ENCODE data around the gene CACNA1G. TPM values are rescaled to one million over a fixed set of nuclear protein-coding genes. Genes with fewer than 3 reads are reported as not detected.

CACNA1G gene
- total and polyA plus RNA-seq, 2 experiments from 2014 or later, result 0.06 to 0.97 TPM

- Histone ChIP-seq H3K9me3 (ENCODE audit: low read depth) (no peaks in the 10 kb centered on the region), H2AFZ (no peak overlapping the region), H4K20me1 (ENCODE audit: insufficient read depth) (no peaks in the 10 kb centered on the region), H3K4me1 (ENCODE audit: insufficient read depth) (peaks cover 32% of the 10 kb centered on the region), H3K36me3 (ENCODE audit: low read depth) (no peaks in the 10 kb centered on the region), H3F3A (ENCODE audit: insufficient read depth) (peaks cover 21% of the 10 kb centered on the region), H3K27me3 (replicated peaks; ENCODE audit: insufficient read depth) (no peaks in the 10 kb centered on the region), H3K4me2 (ENCODE audit: unreplicated experiment) (peak overlapping the region; percentile 49), H3K27ac (peak overlapping the region; percentile 80), H3K79me2 (ENCODE audit: insufficient read depth) (no peaks in the 10 kb centered on the region), H3K9ac (peak overlapping the region; percentile 55), H3K4me3 (0 out of 2 replicates have a peak overlapping the region, but pooled peaks have one; percentile 25), H3K9me2 (ENCODE audit: insufficient read depth) (no peaks in the 10 kb centered on the region)
- in situ Hi-C loops (cut with MboI), result no loop called here
- TF ChIP-seq EZH2 (IDR thresholded peaks at IDR 0.05; ENCODE audit: insufficient read depth, poor library complexity, severe bottlenecking), result no peak
- TF ChIP-seq EZH2phosphoT487 (IDR thresholded peaks at IDR 0.05; ENCODE audit: insufficient read depth, low read depth), result no peak
- peak; percentile 92 for DNase-seq
- 27 to 33% methylated on average over 9 of the region's 9 CpGs for WGBS, 2 experiments (ENCODE audit: low coverage in 1 of 2, low lambda C conversion rate in 2 of 2, missing lambda C conversion rate in 2 of 2)
Measured at GRCh38 chr17:50661795-50662391, 101.4 kb downstream of the CACNA1G start.

- no peaks in the 10 kb centered on the region for H3K36me3 ChIP-seq (ENCODE audit: low read depth)
- H3K4me2 ChIP-seq (ENCODE audit: unreplicated experiment), result no peak overlapping the region
- H3K4me1 ChIP-seq (ENCODE audit: insufficient read depth), result peaks cover 35% of the 10 kb centered on the region
- H3F3A ChIP-seq (ENCODE audit: insufficient read depth), result peaks cover 21% of the 10 kb centered on the region
- in situ Hi-C loops (cut with MboI), result no loop called here
- H3K9me3 ChIP-seq (ENCODE audit: low read depth), result no peaks in the 10 kb centered on the region
- H3K9ac ChIP-seq, result no peak overlapping the region
- no peak for DNase-seq
- no peaks in the 10 kb centered on the region for H3K79me2 ChIP-seq (ENCODE audit: insufficient read depth)
- 95 to 98% methylated on average over 9 of the region's 9 CpGs for WGBS, 2 experiments (ENCODE audit: low coverage in 1 of 2, low lambda C conversion rate in 2 of 2, missing lambda C conversion rate in 2 of 2)
- no peaks in the 10 kb centered on the region for H4K20me1 ChIP-seq (ENCODE audit: insufficient read depth)
- TF ChIP-seq EZH2 (IDR thresholded peaks at IDR 0.05; ENCODE audit: insufficient read depth, poor library complexity, severe bottlenecking) (no peak), EZH2phosphoT487 (IDR thresholded peaks at IDR 0.05; ENCODE audit: insufficient read depth, low read depth) (no peak)
- H3K4me3 ChIP-seq, result no peak overlapping the region
- no peaks in the 10 kb centered on the region for H3K9me2 ChIP-seq (ENCODE audit: insufficient read depth)
- peak overlapping the region; percentile 80; the same call in 1 of the 2 replicates for H3K27ac ChIP-seq
- no peaks in the 10 kb centered on the region for H3K27me3 ChIP-seq (replicated peaks; ENCODE audit: insufficient read depth)
- H2AFZ ChIP-seq, result no peak overlapping the region
Measured at GRCh38 chr17:50662632-50663225, 102.2 kb downstream of the CACNA1G start.

GRCh38 chr17:50663812-50664374, 103.4 kb downstream of the CACNA1G start:
- no peak for DNase-seq
- Histone ChIP-seq H3K36me3 (ENCODE audit: low read depth) (no peaks in the 10 kb centered on the region), H3K79me2 (ENCODE audit: insufficient read depth) (no peaks in the 10 kb centered on the region), H3K4me3 (no peak overlapping the region), H3K9me3 (ENCODE audit: low read depth) (no peaks in the 10 kb centered on the region), H3K4me1 (ENCODE audit: insufficient read depth) (peaks cover 46% of the 10 kb centered on the region), H3K27ac (no peak overlapping the region), H3K9ac (no peak overlapping the region), H3K9me2 (ENCODE audit: insufficient read depth) (no peaks in the 10 kb centered on the region), H3K27me3 (replicated peaks; ENCODE audit: insufficient read depth) (no peaks in the 10 kb centered on the region), H3K4me2 (ENCODE audit: unreplicated experiment) (no peak overlapping the region), H4K20me1 (ENCODE audit: insufficient read depth) (no peaks in the 10 kb centered on the region), H3F3A (ENCODE audit: insufficient read depth) (peaks cover 21% of the 10 kb centered on the region), H2AFZ (no peak overlapping the region)
- no peak for TF ChIP-seq EZH2 (IDR thresholded peaks at IDR 0.05; ENCODE audit: insufficient read depth, poor library complexity, severe bottlenecking)
- TF ChIP-seq EZH2phosphoT487 (IDR thresholded peaks at IDR 0.05; ENCODE audit: insufficient read depth, low read depth), result no peak
- in situ Hi-C loops (cut with MboI), result no loop called here
- WGBS, 2 experiments (ENCODE audit: low coverage in 1 of 2, low lambda C conversion rate in 2 of 2, missing lambda C conversion rate in 2 of 2), result 95 to 96% methylated on average over 10 of the region's 10 CpGs

DNA sequence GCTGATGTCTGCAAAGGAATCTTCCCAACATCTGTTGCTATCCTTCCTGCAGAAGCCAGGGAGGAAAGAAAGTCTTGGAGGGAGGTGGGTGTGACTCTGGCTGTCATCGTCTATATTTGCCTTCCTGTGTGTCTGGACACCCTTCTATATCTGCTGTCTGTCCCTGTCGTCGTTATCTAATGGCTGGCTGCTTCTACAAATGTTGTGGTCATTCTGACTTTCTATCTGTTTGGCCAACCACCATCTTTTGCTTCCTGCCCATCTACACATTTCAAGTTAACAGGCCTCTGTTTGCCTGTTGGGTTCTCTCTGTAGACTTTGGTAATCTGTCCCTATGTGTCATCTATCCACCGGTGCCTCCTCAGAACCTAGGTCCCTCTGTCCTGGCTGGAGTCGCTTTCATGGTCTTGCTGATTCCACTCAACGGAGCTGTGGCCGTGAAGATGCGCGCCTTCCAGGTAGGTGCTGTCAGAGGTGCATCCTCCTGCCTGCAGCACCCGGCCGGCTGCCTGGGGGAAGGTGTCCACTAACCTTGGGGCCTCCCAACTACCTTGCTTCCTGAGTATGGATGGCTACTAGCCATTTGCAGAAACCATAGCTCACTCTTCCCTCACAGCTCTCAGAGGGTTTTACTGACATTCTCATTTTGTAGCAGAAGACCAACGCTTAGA, 104.4 kb downstream of the CACNA1G start:
- Histone ChIP-seq H3K27ac (no peak overlapping the region), H3K79me2 (ENCODE audit: insufficient read depth) (no peaks in the 10 kb centered on the region), H3K9ac (no peak overlapping the region), H2AFZ (no peak overlapping the region), H4K20me1 (ENCODE audit: insufficient read depth) (no peaks in the 10 kb centered on the region), H3K4me1 (ENCODE audit: insufficient read depth) (peaks cover 39% of the 10 kb centered on the region), H3K27me3 (replicated peaks; ENCODE audit: insufficient read depth) (no peaks in the 10 kb centered on the region), H3K9me2 (ENCODE audit: insufficient read depth) (no peaks in the 10 kb centered on the region), H3K4me2 (ENCODE audit: unreplicated experiment) (no peak overlapping the region), H3K4me3 (no peak overlapping the region), H3K9me3 (ENCODE audit: low read depth) (no peaks in the 10 kb centered on the region), H3K36me3 (ENCODE audit: low read depth) (no peaks in the 10 kb centered on the region), H3F3A (ENCODE audit: insufficient read depth) (peaks cover 20% of the 10 kb centered on the region)
- DNase-seq, result no peak
- in situ Hi-C loops (cut with MboI), result no loop called here
- WGBS, 2 experiments (ENCODE audit: low coverage in 1 of 2, low lambda C conversion rate in 2 of 2, missing lambda C conversion rate in 2 of 2), result 86 to 87% methylated on average over 12 of the region's 12 CpGs
- TF ChIP-seq EZH2phosphoT487 (IDR thresholded peaks at IDR 0.05; ENCODE audit: insufficient read depth, low read depth) (no peak), EZH2 (IDR thresholded peaks at IDR 0.05; ENCODE audit: insufficient read depth, poor library complexity, severe bottlenecking) (no peak)
